SK-N-SH treated with all-trans-retinoic acid at 6 μM for 48 hours (cell line): ENCODE data around the gene SF3A1.

ENCODE experiments used
- ATAC-seq: fragments of 200-7000 bp; cut with Tn5 transposase; 3 replicates; pipeline ENCODE4 v1.9.1; 2020; ENCODE audit warnings: mild to moderate bottlenecking, moderate library complexity
- ARNTL ChIP-seq: fragments of 450-650 bp; formaldehyde crosslinking; IDR thresholded peaks from 2 replicates; pipeline ENCODE4 v1.5.0; 2020; ENCODE audit warnings: low read depth, mild to moderate bottlenecking, moderate library complexity, borderline replicate concordance
- BACH2 ChIP-seq: fragments of 250-450 bp; sonication (Bioruptor Pico); IDR thresholded peaks from 2 replicates; pipeline ENCODE4 v1.9.0; 2021; ENCODE audit warnings: mild to moderate bottlenecking, borderline replicate concordance
- CREB5 ChIP-seq: fragments of 250-450 bp; sonication (Bioruptor Pico); IDR thresholded peaks from 2 replicates; pipeline ENCODE4 v1.5.1; 2020; ENCODE audit warnings: low read depth, mild to moderate bottlenecking, moderate library complexity
- CSDC2 ChIP-seq: fragments of 250-450 bp; sonication (Bioruptor Pico); IDR thresholded peaks from 2 replicates; pipeline ENCODE4 v1.5.0; 2020; ENCODE audit warnings: mild to moderate bottlenecking, moderate library complexity
- CSRNP3 ChIP-seq: fragments of 250-450 bp; sonication (Bioruptor Pico); IDR thresholded peaks from 2 replicates; pipeline ENCODE4 v1.5.1; 2021; ENCODE audit warnings: mild to moderate bottlenecking, moderate library complexity
- ESRRG ChIP-seq: fragments of 250-450 bp; sonication (Bioruptor Pico); IDR thresholded peaks from 2 replicates; pipeline ENCODE4 v1.6.1; 2021; ENCODE audit warnings: mild to moderate bottlenecking
- GLIS3 ChIP-seq: fragments of 250-450 bp; sonication (Bioruptor Pico); IDR thresholded peaks from 2 replicates; pipeline ENCODE4 v1.5.0; 2020; ENCODE audit warnings: mild to moderate bottlenecking, moderate library complexity
- ISL1 ChIP-seq: fragments of 250-450 bp; sonication (Bioruptor Pico); IDR thresholded peaks from 2 replicates; pipeline ENCODE4 v2.1.2; 2022; ENCODE audit warnings: mild to moderate bottlenecking, moderate library complexity
- OSR1 ChIP-seq: fragments of 250-450 bp; sonication (Bioruptor Pico); IDR thresholded peaks from 2 replicates; pipeline ENCODE4 v1.8.0; 2022; ENCODE audit warnings: moderate library complexity, mild to moderate bottlenecking, inconsistent platforms
- PATZ1 ChIP-seq: fragments of 250-450 bp; sonication (Bioruptor Pico); IDR thresholded peaks from 2 replicates; pipeline ENCODE4 v1.8.0; 2020; ENCODE audit warnings: mild to moderate bottlenecking, moderate library complexity, borderline replicate concordance
- PPARA ChIP-seq: fragments of 250-450 bp; sonication (Bioruptor Pico); IDR thresholded peaks from 2 replicates; pipeline ENCODE4 v1.5.0; 2020; ENCODE audit warnings: mild to moderate bottlenecking, borderline replicate concordance
- RARB ChIP-seq: fragments of 250-450 bp; sonication (Bioruptor Pico); IDR thresholded peaks from 2 replicates; pipeline ENCODE4 v1.8.0; 2021; ENCODE audit warnings: mild to moderate bottlenecking, moderate library complexity
- TCF4 ChIP-seq: fragments of 250-450 bp; sonication (Bioruptor Pico); IDR thresholded peaks from 2 replicates; pipeline ENCODE4 v1.8.0; 2021; ENCODE audit warnings: mild to moderate bottlenecking, moderate library complexity, borderline replicate concordance
- TOX ChIP-seq: fragments of 250-450 bp; sonication (Bioruptor Pico); IDR thresholded peaks from 2 replicates; pipeline ENCODE4 v1.8.0; 2021; ENCODE audit warnings: mild to moderate bottlenecking, moderate library complexity, borderline replicate concordance
- ZC3H10 ChIP-seq: fragments of 250-450 bp; sonication (Bioruptor Pico); IDR thresholded peaks from 2 replicates; pipeline ENCODE4 v1.5.1; 2021; ENCODE audit warnings: mild to moderate bottlenecking, moderate library complexity
- ZFP3 ChIP-seq: fragments of 250-450 bp; sonication (Bioruptor Pico); IDR thresholded peaks from 2 replicates; pipeline ENCODE4 v1.5.0; 2020; ENCODE audit warnings: mild to moderate bottlenecking, moderate library complexity
- ZFP30 ChIP-seq: fragments of 450-650 bp; formaldehyde crosslinking; IDR thresholded peaks from 2 replicates; pipeline ENCODE4 v1.5.0; 2022; ENCODE audit warnings: mild to moderate bottlenecking, moderate library complexity
- ZNF565 ChIP-seq: fragments of 450-650 bp; formaldehyde crosslinking; conservative IDR thresholded peaks from 2 replicates; pipeline ENCODE4 v1.5.0; 2020; ENCODE audit warnings: low read depth, mild to moderate bottlenecking, moderate library complexity
- ZNF70 ChIP-seq: fragments of 450-650 bp; formaldehyde crosslinking; IDR thresholded peaks from 2 replicates; pipeline ENCODE4 v1.5.0; 2020; ENCODE audit warnings: mild to moderate bottlenecking, moderate library complexity
- ZNF8 ChIP-seq: fragments of 450-650 bp; formaldehyde crosslinking; IDR thresholded peaks from 2 replicates; pipeline ENCODE4 v1.5.0; 2020; ENCODE audit warnings: mild to moderate bottlenecking, moderate library complexity

SF3A1 gene

GRCh38 chr22:30296324-30296723, 60.4 kb downstream of the SF3A1 start:
- TF ChIP-seq ZFP30 (CRISPR knock-in tag): no peak
- no peak for TF ChIP-seq ZNF565 (CRISPR knock-in tag)
- no peak for TF ChIP-seq ZNF8 (CRISPR knock-in tag)
- no peak for TF ChIP-seq CREB5 (CRISPR knock-in tag)
- ATAC-seq: no peak

- TF ChIP-seq ZC3H10 (CRISPR knock-in tag) (no peak), CSRNP3 (CRISPR knock-in tag) (no peak), TCF4 (CRISPR knock-in tag) (no peak), ZNF565 (CRISPR knock-in tag) (no peak)
- no peak for ATAC-seq
These were observed 61.1 kb downstream of the SF3A1 start for GRCh38 chr22:30295576-30295975.

- no peak for ATAC-seq
- TF ChIP-seq TOX (CRISPR knock-in tag) (no peak), ZC3H10 (CRISPR knock-in tag) (no peak), CSDC2 (CRISPR knock-in tag) (no peak), CSRNP3 (CRISPR knock-in tag) (no peak), ZNF70 (CRISPR knock-in tag) (no peak), TCF4 (CRISPR knock-in tag) (no peak), RARB (CRISPR knock-in tag) (no peak), ARNTL (no peak), ZNF8 (CRISPR knock-in tag) (no peak), PATZ1 (CRISPR knock-in tag) (no peak), PPARA (CRISPR knock-in tag) (no peak), ZFP3 (CRISPR knock-in tag) (no peak), ZNF565 (CRISPR knock-in tag) (no peak), OSR1 (CRISPR knock-in tag) (no peak), GLIS3 (CRISPR knock-in tag) (no peak), ESRRG (no peak), CREB5 (CRISPR knock-in tag) (no peak)
These were observed 61.9 kb downstream of the SF3A1 start for GRCh38 chr22:30294830-30295229.

GRCh38 chr22:30294066-30294465, 62.6 kb downstream of the SF3A1 start:
- ATAC-seq: no peak

More at GRCh38 chr22:30294066-30294465, 62.6 kb downstream of the SF3A1 start:
- no peak for TF ChIP-seq RARB (CRISPR knock-in tag)
- no peak for TF ChIP-seq ZNF565 (CRISPR knock-in tag)
- TF ChIP-seq ESRRG: no peak
- no peak for TF ChIP-seq GLIS3 (CRISPR knock-in tag)
- no peak for TF ChIP-seq ISL1 (CRISPR knock-in tag)
- TF ChIP-seq OSR1 (CRISPR knock-in tag): no peak
- TF ChIP-seq ARNTL: no peak
- no peak for TF ChIP-seq CSRNP3 (CRISPR knock-in tag)
- no peak for TF ChIP-seq BACH2
- no peak for TF ChIP-seq CSDC2 (CRISPR knock-in tag)
- TF ChIP-seq ZFP30 (CRISPR knock-in tag): no peak
